ENCODE data around the gene ZNF174.

Gene ZNF174

GRCh38 chr16:3439637-3440036 lies 38.6 kb downstream of the ZNF174 start:
- Histone ChIP-seq H3K36me3 (ENCODE audit: control insufficient read depth in 1 of 2, insufficient read depth in 2 of 2, low read length in 2 of 2) (peaks cover 12 to 19% of the 10 kb centered on the region in 2 donors), H3K27ac (ENCODE audit: low read depth, low read length) (no peak overlapping the region), H3K27me3 (ENCODE audit: control insufficient read depth in 1 of 2, insufficient read depth in 2 of 2, low read length in 2 of 2) (no peaks in the 10 kb centered on the region), H3K4me1 (ENCODE audit: control insufficient read depth in 1 of 2, insufficient read depth in 2 of 2, low read length in 2 of 2) (peaks cover 7 to 8% of the 10 kb centered on the region in 2 donors), H3K9ac (ENCODE audit: low read depth in 1 of 2, low read length in 2 of 2) (no peak overlapping the region), H3K4me3 (ENCODE audit: low read depth in 1 of 2, low read length in 2 of 2) (no peak overlapping the region), H3K9me3 (ENCODE audit: control insufficient read depth in 1 of 2, low read length in 2 of 2) (peaks cover 8% of the 10 kb centered on the region in 2 donors)

- peaks cover 10 to 11% of the 10 kb centered on the region in 2 donors for H3K4me1 ChIP-seq (ENCODE audit: control insufficient read depth in 1 of 2, insufficient read depth in 2 of 2, low read length in 2 of 2)
- peak within 1 kb of the TSS; percentile 69 to 88 for H3K4me3 ChIP-seq (ENCODE audit: low read depth in 1 of 2, low read length in 2 of 2)
- H3K9me3 ChIP-seq (ENCODE audit: control insufficient read depth in 1 of 2, low read length in 2 of 2) = peaks cover 8% of the 10 kb centered on the region in 2 donors
- H3K27ac ChIP-seq (ENCODE audit: low read depth, low read length) = peak within 1 kb of the TSS; percentile 32
- H3K9ac ChIP-seq (ENCODE audit: low read depth in 1 of 2, low read length in 2 of 2) = peak within 1 kb of the TSS; percentile 74 to 78
- no peaks in the 10 kb centered on the region for H3K27me3 ChIP-seq (ENCODE audit: control insufficient read depth in 1 of 2, insufficient read depth in 2 of 2, low read length in 2 of 2)
- peaks cover 7 to 17% of the 10 kb centered on the region in 2 donors for H3K36me3 ChIP-seq (ENCODE audit: control insufficient read depth in 1 of 2, insufficient read depth in 2 of 2, low read length in 2 of 2)
These were observed 42.4 kb downstream of the ZNF174 start, which contains the start of the genes NAA60 and ZNF597 for GRCh38 chr16:3443108-3444031. Gene NAA60 (plus strand): TSS chr16:3443680. CDS start chr16:3476228, 32,548 bp downstream. Gene ZNF597 (minus strand): TSS chr16:3443504. CDS start chr16:3443153, 351 bp downstream.

DNA sequence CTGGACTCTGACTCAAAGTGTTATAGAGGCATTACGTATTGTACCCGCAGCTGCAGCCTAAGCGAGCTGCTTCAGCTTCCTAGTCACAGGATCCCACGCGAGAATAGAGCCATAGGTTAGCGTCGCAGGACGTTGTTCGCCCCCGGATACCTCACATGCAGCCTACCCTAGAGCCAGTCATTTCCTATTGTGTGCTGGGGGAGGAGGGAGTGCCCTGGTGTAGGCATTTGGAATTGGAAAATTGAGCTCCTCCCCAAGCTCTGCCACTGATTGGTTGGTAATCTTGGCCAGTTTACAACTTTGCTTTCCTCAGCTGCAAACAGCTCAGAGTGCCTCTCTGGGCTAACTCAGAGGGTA lies 43.0 kb downstream of the ZNF174 start:
- peaks cover 10 to 11% of the 10 kb centered on the region in 2 donors for H3K4me1 ChIP-seq (ENCODE audit: control insufficient read depth in 1 of 2, insufficient read depth in 2 of 2, low read length in 2 of 2)
- H3K27ac ChIP-seq (ENCODE audit: low read depth, low read length) = peak overlapping the region; percentile 28
- H3K36me3 ChIP-seq (ENCODE audit: control insufficient read depth in 1 of 2, insufficient read depth in 2 of 2, low read length in 2 of 2) = peaks cover 11 to 20% of the 10 kb centered on the region in 2 donors
- H3K27me3 ChIP-seq (ENCODE audit: control insufficient read depth in 1 of 2, insufficient read depth in 2 of 2, low read length in 2 of 2) = no peaks in the 10 kb centered on the region
- peaks cover 5 to 8% of the 10 kb centered on the region in 2 donors for H3K9me3 ChIP-seq (ENCODE audit: control insufficient read depth in 1 of 2, low read length in 2 of 2)
- H3K4me3 ChIP-seq (ENCODE audit: low read depth in 1 of 2, low read length in 2 of 2) = peak overlapping the region; percentile 69 to 88
- peak overlapping the region; percentile 74 to 78 for H3K9ac ChIP-seq (ENCODE audit: low read depth in 1 of 2, low read length in 2 of 2)

GRCh38 chr16:3454093-3454492 lies 53.1 kb downstream of the ZNF174 start:
- H3K4me3 ChIP-seq (ENCODE audit: low read depth in 1 of 2, low read length in 2 of 2) = no peak overlapping the region
- H3K27me3 ChIP-seq (ENCODE audit: control insufficient read depth in 1 of 2, insufficient read depth in 2 of 2, low read length in 2 of 2) = no peaks in the 10 kb centered on the region
- peaks cover 4 to 5% of the 10 kb centered on the region in 2 donors for H3K4me1 ChIP-seq (ENCODE audit: control insufficient read depth in 1 of 2, insufficient read depth in 2 of 2, low read length in 2 of 2)
- no peaks in the 10 kb centered on the region for H3K9me3 ChIP-seq (ENCODE audit: control insufficient read depth in 1 of 2, low read length in 2 of 2)
- no peak overlapping the region for H3K9ac ChIP-seq (ENCODE audit: low read depth in 1 of 2, low read length in 2 of 2)
- peaks cover 0 to 4% of the 10 kb centered on the region in 2 donors for H3K36me3 ChIP-seq (ENCODE audit: control insufficient read depth in 1 of 2, insufficient read depth in 2 of 2, low read length in 2 of 2)
- H3K27ac ChIP-seq (ENCODE audit: low read depth, low read length) = no peak overlapping the region

- H3K27ac ChIP-seq (ENCODE audit: low read depth, low read length) = no peak overlapping the region
- peaks cover 0 to under 1% of the 10 kb centered on the region in 2 donors for H3K36me3 ChIP-seq (ENCODE audit: control insufficient read depth in 1 of 2, insufficient read depth in 2 of 2, low read length in 2 of 2)
- H3K27me3 ChIP-seq (ENCODE audit: control insufficient read depth in 1 of 2, insufficient read depth in 2 of 2, low read length in 2 of 2) = no peaks in the 10 kb centered on the region
- H3K9me3 ChIP-seq (ENCODE audit: control insufficient read depth in 1 of 2, low read length in 2 of 2) = no peaks in the 10 kb centered on the region
- H3K4me3 ChIP-seq (ENCODE audit: low read depth in 1 of 2, low read length in 2 of 2) = no peak overlapping the region
- H3K9ac ChIP-seq (ENCODE audit: low read depth in 1 of 2, low read length in 2 of 2) = no peak overlapping the region
- peaks cover 9 to 10% of the 10 kb centered on the region in 2 donors for H3K4me1 ChIP-seq (ENCODE audit: control insufficient read depth in 1 of 2, insufficient read depth in 2 of 2, low read length in 2 of 2)
These were observed 53.7 kb downstream of the ZNF174 start for GRCh38 chr16:3454631-3455147.

GRCh38 chr16:3457434-3458252 lies 56.6 kb downstream of the ZNF174 start:
- H3K9ac ChIP-seq (ENCODE audit: low read depth in 1 of 2, low read length in 2 of 2) = peak overlapping the region; percentile 95 to 98
- H3K27me3 ChIP-seq (ENCODE audit: control insufficient read depth in 1 of 2, insufficient read depth in 2 of 2, low read length in 2 of 2) = no peaks in the 10 kb centered on the region
- peak overlapping the region; percentile 97 for H3K4me3 ChIP-seq (ENCODE audit: low read depth in 1 of 2, low read length in 2 of 2)
- H3K36me3 ChIP-seq (ENCODE audit: control insufficient read depth in 1 of 2, insufficient read depth in 2 of 2, low read length in 2 of 2) = no peaks in the 10 kb centered on the region
- peaks cover 31 to 37% of the 10 kb centered on the region in 2 donors for H3K4me1 ChIP-seq (ENCODE audit: control insufficient read depth in 1 of 2, insufficient read depth in 2 of 2, low read length in 2 of 2)
- H3K9me3 ChIP-seq (ENCODE audit: control insufficient read depth in 1 of 2, low read length in 2 of 2) = no peaks in the 10 kb centered on the region
- peak overlapping the region; percentile 96 for H3K27ac ChIP-seq (ENCODE audit: low read depth, low read length)

DNA sequence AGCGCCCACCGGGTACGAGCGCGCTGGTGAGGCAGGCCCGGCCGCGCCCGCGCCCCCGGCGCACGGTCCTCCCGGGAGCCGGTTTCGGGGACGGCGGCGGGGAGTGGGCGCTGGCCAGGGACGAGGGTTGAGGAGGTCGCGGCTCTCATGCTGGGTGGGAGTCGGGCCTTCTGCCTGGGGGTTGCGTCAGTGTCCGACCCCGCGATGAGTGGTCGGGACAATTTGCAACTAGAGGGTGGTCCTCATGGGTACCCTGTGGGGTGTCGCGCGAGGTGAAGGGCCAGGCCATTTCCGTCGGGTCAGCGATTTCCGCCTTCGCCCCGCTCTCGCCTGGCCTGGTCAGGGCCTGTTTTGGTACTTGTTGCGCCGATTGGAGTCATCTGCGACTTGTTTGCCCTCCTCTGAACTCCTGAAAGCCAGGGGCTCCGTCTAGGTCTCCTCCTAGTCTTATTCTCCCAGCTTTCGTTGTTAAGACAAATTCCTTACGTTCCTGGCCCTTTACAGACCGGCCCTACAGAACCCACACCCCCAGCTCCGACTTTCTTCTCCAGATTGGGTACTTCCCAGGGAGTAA lies 57.4 kb downstream of the ZNF174 start:
- Histone ChIP-seq H3K36me3 (ENCODE audit: control insufficient read depth in 1 of 2, insufficient read depth in 2 of 2, low read length in 2 of 2) (no peaks in the 10 kb centered on the region), H3K4me1 (ENCODE audit: control insufficient read depth in 1 of 2, insufficient read depth in 2 of 2, low read length in 2 of 2) (peaks cover 31 to 37% of the 10 kb centered on the region in 2 donors), H3K9ac (ENCODE audit: low read depth in 1 of 2, low read length in 2 of 2) (peak overlapping the region; percentile 95 to 97), H3K4me3 (ENCODE audit: low read depth in 1 of 2, low read length in 2 of 2) (peak overlapping the region; percentile 97), H3K27ac (ENCODE audit: low read depth, low read length) (peak overlapping the region; percentile 96), H3K9me3 (ENCODE audit: control insufficient read depth in 1 of 2, low read length in 2 of 2) (no peaks in the 10 kb centered on the region), H3K27me3 (ENCODE audit: control insufficient read depth in 1 of 2, insufficient read depth in 2 of 2, low read length in 2 of 2) (no peaks in the 10 kb centered on the region)

GRCh38 chr16:3458852-3459361 lies 57.9 kb downstream of the ZNF174 start:
- Histone ChIP-seq H3K4me3 (ENCODE audit: low read depth in 1 of 2, low read length in 2 of 2) (peak overlapping the region; percentile 97), H3K4me1 (ENCODE audit: control insufficient read depth in 1 of 2, insufficient read depth in 2 of 2, low read length in 2 of 2) (peaks cover 31 to 37% of the 10 kb centered on the region in 2 donors), H3K9ac (ENCODE audit: low read depth in 1 of 2, low read length in 2 of 2) (peak overlapping the region; percentile 95 to 97), H3K9me3 (ENCODE audit: control insufficient read depth in 1 of 2, low read length in 2 of 2) (no peaks in the 10 kb centered on the region), H3K27me3 (ENCODE audit: control insufficient read depth in 1 of 2, insufficient read depth in 2 of 2, low read length in 2 of 2) (no peaks in the 10 kb centered on the region), H3K36me3 (ENCODE audit: control insufficient read depth in 1 of 2, insufficient read depth in 2 of 2, low read length in 2 of 2) (no peaks in the 10 kb centered on the region), H3K27ac (ENCODE audit: low read depth, low read length) (peak overlapping the region; percentile 96)

Data from duodenal mucosa (tissue), 2 donors.